ENCODE data around the gene SMTNL1.

SMTNL1 gene

GRCh38 chr11:57585301-57585700 is 47.9 kb downstream of the SMTNL1 start:
- peaks cover 0 to 4% of the 10 kb centered on the region in 2 donors for H3K27me3 ChIP-seq (ENCODE audit: control insufficient read depth in 1 of 2, insufficient read depth in 2 of 2, low read length in 2 of 2)
- no peaks in the 10 kb centered on the region for H3K9me3 ChIP-seq (ENCODE audit: control insufficient read depth in 1 of 2, low read length in 2 of 2)
- H3K27ac ChIP-seq (ENCODE audit: low read depth, low read length): no peak overlapping the region
- no peaks in the 10 kb centered on the region for H3K4me1 ChIP-seq (ENCODE audit: control insufficient read depth in 1 of 2, insufficient read depth in 2 of 2, low read length in 2 of 2)
- no peak overlapping the region for H3K9ac ChIP-seq (ENCODE audit: low read depth in 1 of 2, low read length in 2 of 2)
- H3K4me3 ChIP-seq (ENCODE audit: low read depth in 1 of 2, low read length in 2 of 2): no peak overlapping the region
- no peaks in the 10 kb centered on the region for H3K36me3 ChIP-seq (ENCODE audit: control insufficient read depth in 1 of 2, insufficient read depth in 2 of 2, low read length in 2 of 2)

GRCh38 chr11:57586711-57587245 is 49.4 kb downstream of the SMTNL1 start:
- H3K27me3 ChIP-seq (ENCODE audit: control insufficient read depth in 1 of 2, insufficient read depth in 2 of 2, low read length in 2 of 2): peaks cover 0 to 4% of the 10 kb centered on the region in 2 donors
- no peak overlapping the region for H3K4me3 ChIP-seq (ENCODE audit: low read depth in 1 of 2, low read length in 2 of 2)
- H3K27ac ChIP-seq (ENCODE audit: low read depth, low read length): no peak overlapping the region
- H3K4me1 ChIP-seq (ENCODE audit: control insufficient read depth in 1 of 2, insufficient read depth in 2 of 2, low read length in 2 of 2): no peaks in the 10 kb centered on the region
- no peak overlapping the region for H3K9ac ChIP-seq (ENCODE audit: low read depth in 1 of 2, low read length in 2 of 2)
- H3K36me3 ChIP-seq (ENCODE audit: control insufficient read depth in 1 of 2, insufficient read depth in 2 of 2, low read length in 2 of 2): no peaks in the 10 kb centered on the region
- H3K9me3 ChIP-seq (ENCODE audit: control insufficient read depth in 1 of 2, low read length in 2 of 2): no peaks in the 10 kb centered on the region

GRCh38 chr11:57588046-57588710 is 50.8 kb downstream of the SMTNL1 start:
- Histone ChIP-seq H3K9me3 (ENCODE audit: control insufficient read depth in 1 of 2, low read length in 2 of 2) (no peaks in the 10 kb centered on the region), H3K9ac (ENCODE audit: low read depth in 1 of 2, low read length in 2 of 2) (no peak overlapping the region), H3K4me3 (ENCODE audit: low read depth in 1 of 2, low read length in 2 of 2) (no peak overlapping the region), H3K27me3 (ENCODE audit: control insufficient read depth in 1 of 2, insufficient read depth in 2 of 2, low read length in 2 of 2) (peaks cover 0 to 4% of the 10 kb centered on the region in 2 donors), H3K27ac (ENCODE audit: low read depth, low read length) (no peak overlapping the region), H3K36me3 (ENCODE audit: control insufficient read depth in 1 of 2, insufficient read depth in 2 of 2, low read length in 2 of 2) (no peaks in the 10 kb centered on the region), H3K4me1 (ENCODE audit: control insufficient read depth in 1 of 2, insufficient read depth in 2 of 2, low read length in 2 of 2) (no peaks in the 10 kb centered on the region)

GRCh38 chr11:57596266-57596885 is 59.0 kb downstream of the SMTNL1 start:
- no peak overlapping the region for H3K9ac ChIP-seq (ENCODE audit: low read depth in 1 of 2, low read length in 2 of 2)
- no peaks in the 10 kb centered on the region for H3K9me3 ChIP-seq (ENCODE audit: control insufficient read depth in 1 of 2, low read length in 2 of 2)
- no peak overlapping the region for H3K4me3 ChIP-seq (ENCODE audit: low read depth in 1 of 2, low read length in 2 of 2)
- peaks cover 0 to 5% of the 10 kb centered on the region in 2 donors for H3K4me1 ChIP-seq (ENCODE audit: control insufficient read depth in 1 of 2, insufficient read depth in 2 of 2, low read length in 2 of 2)
- H3K27ac ChIP-seq (ENCODE audit: low read depth, low read length): no peak overlapping the region
- peaks cover 0 to 6% of the 10 kb centered on the region in 2 donors for H3K27me3 ChIP-seq (ENCODE audit: control insufficient read depth in 1 of 2, insufficient read depth in 2 of 2, low read length in 2 of 2)
- H3K36me3 ChIP-seq (ENCODE audit: control insufficient read depth in 1 of 2, insufficient read depth in 2 of 2, low read length in 2 of 2): no peaks in the 10 kb centered on the region

GRCh38 chr11:57597461-57597915 is 60.1 kb downstream of the SMTNL1 start, which contains the start of gene SERPING1:
TSS of gene SERPING1 (plus strand) at chr11:57597685. CDS start at chr11:57598271, 586 bp downstream.
- peak within 1 kb of the TSS in 1 of 2 donors; percentile 35 for H3K9ac ChIP-seq (ENCODE audit: low read depth in 1 of 2, low read length in 2 of 2)
- peak within 1 kb of the TSS; percentile 1 to 38 for H3K4me3 ChIP-seq (ENCODE audit: low read depth in 1 of 2, low read length in 2 of 2)
- H3K27me3 ChIP-seq (ENCODE audit: control insufficient read depth in 1 of 2, insufficient read depth in 2 of 2, low read length in 2 of 2): peaks cover 0 to 6% of the 10 kb centered on the region in 2 donors
- H3K4me1 ChIP-seq (ENCODE audit: control insufficient read depth in 1 of 2, insufficient read depth in 2 of 2, low read length in 2 of 2): peaks cover 0 to 5% of the 10 kb centered on the region in 2 donors
- H3K36me3 ChIP-seq (ENCODE audit: control insufficient read depth in 1 of 2, insufficient read depth in 2 of 2, low read length in 2 of 2): no peaks in the 10 kb centered on the region
- no peaks in the 10 kb centered on the region for H3K9me3 ChIP-seq (ENCODE audit: control insufficient read depth in 1 of 2, low read length in 2 of 2)
- H3K27ac ChIP-seq (ENCODE audit: low read depth, low read length): peak within 1 kb of the TSS; percentile 56

- H3K4me3 ChIP-seq (ENCODE audit: low read depth in 1 of 2, low read length in 2 of 2): peak overlapping the region; percentile 34 to 38
- H3K9ac ChIP-seq (ENCODE audit: low read depth in 1 of 2, low read length in 2 of 2): peak overlapping the region in 1 of 2 donors; percentile 35
- no peaks in the 10 kb centered on the region for H3K36me3 ChIP-seq (ENCODE audit: control insufficient read depth in 1 of 2, insufficient read depth in 2 of 2, low read length in 2 of 2)
- peak overlapping the region; percentile 56 for H3K27ac ChIP-seq (ENCODE audit: low read depth, low read length)
- no peaks in the 10 kb centered on the region for H3K9me3 ChIP-seq (ENCODE audit: control insufficient read depth in 1 of 2, low read length in 2 of 2)
- H3K4me1 ChIP-seq (ENCODE audit: control insufficient read depth in 1 of 2, insufficient read depth in 2 of 2, low read length in 2 of 2): peaks cover 0 to 5% of the 10 kb centered on the region in 2 donors
- H3K27me3 ChIP-seq (ENCODE audit: control insufficient read depth in 1 of 2, insufficient read depth in 2 of 2, low read length in 2 of 2): peaks cover 0 to 6% of the 10 kb centered on the region in 2 donors
Measured at GRCh38 chr11:57597916-57598830, 60.8 kb downstream of the SMTNL1 start.

- Histone ChIP-seq H3K36me3 (ENCODE audit: control insufficient read depth in 1 of 2, insufficient read depth in 2 of 2, low read length in 2 of 2) (no peaks in the 10 kb centered on the region), H3K27me3 (ENCODE audit: control insufficient read depth in 1 of 2, insufficient read depth in 2 of 2, low read length in 2 of 2) (peaks cover 0 to 6% of the 10 kb centered on the region in 2 donors), H3K9me3 (ENCODE audit: control insufficient read depth in 1 of 2, low read length in 2 of 2) (no peaks in the 10 kb centered on the region), H3K4me1 (ENCODE audit: control insufficient read depth in 1 of 2, insufficient read depth in 2 of 2, low read length in 2 of 2) (peaks cover 0 to 5% of the 10 kb centered on the region in 2 donors), H3K4me3 (ENCODE audit: low read depth in 1 of 2, low read length in 2 of 2) (peak overlapping the region; percentile 34 to 38), H3K27ac (ENCODE audit: low read depth, low read length) (peak overlapping the region; percentile 30), H3K9ac (ENCODE audit: low read depth in 1 of 2, low read length in 2 of 2) (peak overlapping the region in 1 of 2 donors; percentile 35)
Measured at GRCh38 chr11:57598831-57599155, 61.4 kb downstream of the SMTNL1 start.

- Histone ChIP-seq H3K4me3 (ENCODE audit: low read depth in 1 of 2, low read length in 2 of 2) (no peak overlapping the region), H3K36me3 (ENCODE audit: control insufficient read depth in 1 of 2, insufficient read depth in 2 of 2, low read length in 2 of 2) (no peaks in the 10 kb centered on the region), H3K9ac (ENCODE audit: low read depth in 1 of 2, low read length in 2 of 2) (no peak overlapping the region), H3K27me3 (ENCODE audit: control insufficient read depth in 1 of 2, insufficient read depth in 2 of 2, low read length in 2 of 2) (peaks cover 0 to 6% of the 10 kb centered on the region in 2 donors), H3K9me3 (ENCODE audit: control insufficient read depth in 1 of 2, low read length in 2 of 2) (no peaks in the 10 kb centered on the region), H3K27ac (ENCODE audit: low read depth, low read length) (no peak overlapping the region), H3K4me1 (ENCODE audit: control insufficient read depth in 1 of 2, insufficient read depth in 2 of 2, low read length in 2 of 2) (peaks cover 0 to 5% of the 10 kb centered on the region in 2 donors)
Measured at GRCh38 chr11:57599381-57599780, 62.0 kb downstream of the SMTNL1 start.
